Inferior parietal cortex (tissue), 1 donor: ENCODE measurements around the gene DCDC2.
"Not testable (repeated sequence)": the region's sequence is repeated elsewhere in the genome, so short reads cannot be mapped to it uniquely, and the experiment has no call there.

Experiments
- DNase-seq: peaks from one replicate; pipeline ENCODE4 v3.0.0-alpha.2; 2016; ENCODE audit errors: extremely low spot score

The DCDC2 gene

DNA sequence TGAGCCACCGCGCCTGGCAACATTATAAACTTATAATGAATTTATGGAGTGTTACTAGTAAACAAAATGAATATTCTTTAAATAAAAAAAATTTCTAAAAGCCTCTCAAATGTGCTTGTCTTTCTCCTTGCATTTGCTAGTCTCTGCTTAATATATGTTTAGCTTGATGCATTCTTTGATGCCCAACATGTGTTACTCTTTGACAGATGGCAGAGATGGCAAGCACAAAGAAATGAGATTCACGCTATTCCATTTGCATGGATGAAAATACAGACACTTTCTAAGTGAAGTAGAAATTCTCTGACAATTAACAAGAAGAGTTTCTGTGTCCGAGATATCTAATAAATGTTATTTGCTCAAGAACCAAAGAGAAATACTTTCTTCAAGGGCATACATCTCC lies 30.1 kb downstream of the DCDC2 start:
- DNase-seq = no peak

DNA sequence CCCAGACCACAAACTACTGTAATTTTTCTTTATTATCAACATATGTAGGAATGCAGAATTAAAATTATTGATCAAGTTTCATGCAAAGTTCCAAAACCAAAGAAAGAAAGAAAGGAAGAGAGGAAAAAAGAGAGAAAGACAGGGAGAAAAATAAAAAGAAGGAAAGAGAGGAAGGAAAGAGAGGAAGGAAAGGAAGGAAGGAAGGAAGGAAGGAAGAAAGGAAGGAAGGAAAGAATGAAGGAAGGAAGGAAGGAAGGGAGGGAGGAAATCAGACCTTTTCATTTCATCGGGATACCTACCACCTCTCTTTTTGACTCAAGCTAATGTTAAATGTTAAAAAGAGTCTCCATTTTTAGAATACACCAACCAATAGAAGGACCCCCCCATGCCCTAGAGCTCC lies 31.9 kb downstream of the DCDC2 start:
- no peak for DNase-seq

- no peak for DNase-seq
These were observed 33.2 kb downstream of the DCDC2 start for GRCh38 chr6:24324617-24325016.

DNA sequence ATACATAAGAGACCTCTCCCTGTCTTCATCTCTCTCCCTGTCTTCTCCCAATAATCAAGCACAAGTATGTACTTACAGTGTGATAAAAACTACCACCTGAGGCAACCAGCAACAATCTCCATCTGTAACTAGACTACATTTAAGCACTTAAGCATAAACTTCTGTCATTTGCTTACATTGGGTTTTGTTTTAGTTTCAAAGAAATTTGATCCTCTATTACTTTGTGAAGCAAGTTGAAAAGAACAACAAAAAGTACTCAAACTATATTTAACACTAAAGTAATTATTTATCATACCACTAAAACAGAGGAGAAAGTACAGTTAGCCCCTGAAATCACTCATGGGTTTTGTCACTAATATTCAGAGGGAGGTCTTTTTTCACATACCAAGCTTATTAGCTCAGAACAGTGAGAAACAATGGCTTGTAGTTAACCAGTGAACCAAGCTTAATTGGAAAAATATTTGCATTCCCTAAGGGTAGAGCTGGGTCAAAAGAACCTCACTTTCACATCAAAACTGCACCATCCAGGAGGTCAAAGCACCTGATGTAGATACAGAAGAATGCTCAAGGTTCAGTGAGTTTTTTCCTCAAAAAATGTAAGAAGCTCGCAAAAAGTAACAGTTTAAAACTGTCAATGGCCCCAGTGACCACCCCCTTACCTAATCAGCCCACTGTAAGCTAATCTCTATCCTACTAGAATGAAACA lies 34.1 kb downstream of the DCDC2 start:
- DNase-seq = no peak

GRCh38 chr6:24322924-24323323 lies 34.9 kb downstream of the DCDC2 start:
- DNase-seq = no peak

- not testable (repeated sequence) for DNase-seq
These were observed 35.4 kb downstream of the DCDC2 start for GRCh38 chr6:24322446-24322845.

DNA sequence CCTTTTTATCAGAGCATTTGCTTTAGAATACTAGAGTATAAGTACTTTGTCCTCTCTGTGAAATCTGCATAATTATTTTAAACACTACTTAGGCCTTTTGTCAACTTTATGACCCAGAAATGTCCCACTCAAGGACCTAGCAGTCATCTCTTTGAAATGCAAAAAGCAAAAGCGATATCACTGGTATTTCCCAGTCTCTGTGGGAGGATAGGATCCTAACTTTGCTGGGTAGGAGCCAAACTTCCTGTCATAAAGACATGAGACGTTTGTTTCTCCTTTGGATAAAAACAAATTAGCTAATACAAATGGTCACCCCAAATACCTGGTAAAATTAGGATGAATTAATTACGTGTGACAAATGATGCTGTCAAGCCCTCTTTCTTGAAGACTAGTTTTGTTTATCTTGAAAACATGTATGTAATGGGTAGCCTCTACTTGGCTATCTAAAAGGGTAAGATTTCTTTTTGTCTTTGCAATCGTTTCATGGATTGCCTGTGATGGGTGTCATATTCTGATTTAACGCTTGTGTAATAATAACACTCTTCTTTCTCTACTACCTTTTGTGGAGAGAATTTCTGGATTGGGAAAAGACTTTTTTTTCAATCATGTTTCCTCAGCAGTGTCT lies 36.2 kb downstream of the DCDC2 start:
- DNase-seq = no peak

GRCh38 chr6:24313251-24314141 lies 44.4 kb downstream of the DCDC2 start:
- DNase-seq = no peak

GRCh38 chr6:24311775-24312174 lies 46.1 kb downstream of the DCDC2 start:
- DNase-seq = not testable (repeated sequence)

DNA sequence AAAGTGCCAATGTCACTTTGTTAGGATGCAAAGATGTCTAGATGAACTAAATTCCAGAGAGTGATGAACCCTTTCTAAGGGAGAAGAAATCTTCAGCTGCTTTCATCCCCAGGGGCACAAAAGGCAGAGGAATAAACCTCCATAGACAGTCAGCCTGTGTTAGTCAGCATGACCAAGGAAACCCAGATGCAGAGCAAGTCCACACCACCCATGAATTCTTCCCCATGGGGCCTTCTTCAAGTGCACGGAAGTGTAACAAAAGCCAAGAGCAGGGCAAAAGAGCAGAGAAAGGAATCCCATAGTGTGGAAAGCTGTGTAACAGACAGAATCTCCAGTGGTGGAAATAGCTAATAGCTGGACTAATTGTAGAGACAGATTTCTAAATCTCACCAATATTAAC lies 50.0 kb downstream of the DCDC2 start:
- DNase-seq = no peak

DNA sequence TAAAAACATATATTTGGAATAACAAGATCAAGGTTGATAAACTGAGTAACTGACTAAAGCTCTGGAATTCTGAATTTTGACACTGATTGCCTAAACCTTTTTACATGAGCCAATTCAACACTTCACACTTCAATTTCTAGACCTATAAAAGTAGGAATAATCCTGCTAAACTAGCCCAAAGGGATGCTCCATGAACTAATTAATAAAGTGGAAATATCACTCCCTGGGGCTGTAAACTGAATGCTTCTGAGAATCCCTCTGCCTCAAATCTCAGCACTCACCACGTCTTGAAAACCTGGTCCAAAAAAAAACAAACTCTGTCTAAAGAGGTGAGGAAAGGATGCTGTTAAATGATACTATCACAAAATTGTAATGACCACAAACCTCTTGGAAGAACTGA lies 50.9 kb downstream of the DCDC2 start:
- no peak for DNase-seq

- no peak for DNase-seq
These were observed 51.8 kb downstream of the DCDC2 start for GRCh38 chr6:24306038-24306437.

DNA sequence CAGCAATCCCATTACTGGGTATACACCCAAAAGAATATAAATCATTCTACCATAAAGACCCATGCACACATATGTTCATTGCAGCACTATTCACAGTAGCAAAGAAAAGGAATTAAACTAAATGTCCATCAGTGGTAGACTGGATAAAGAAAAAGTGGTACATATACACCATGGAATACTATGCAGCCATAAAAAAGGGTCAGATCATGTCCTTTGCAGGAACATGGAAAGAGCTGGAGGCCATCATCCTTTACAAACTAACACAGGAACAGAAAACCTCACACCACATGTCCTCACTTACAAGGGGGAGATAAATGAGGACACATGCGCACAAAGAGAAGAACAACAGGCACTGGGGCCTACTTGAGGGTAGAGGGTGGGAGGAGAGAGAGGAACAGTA lies 60.9 kb downstream of the DCDC2 start:
- no peak for DNase-seq

GRCh38 chr6:24293852-24294251 lies 64.0 kb downstream of the DCDC2 start:
- not testable (repeated sequence) for DNase-seq

DNA sequence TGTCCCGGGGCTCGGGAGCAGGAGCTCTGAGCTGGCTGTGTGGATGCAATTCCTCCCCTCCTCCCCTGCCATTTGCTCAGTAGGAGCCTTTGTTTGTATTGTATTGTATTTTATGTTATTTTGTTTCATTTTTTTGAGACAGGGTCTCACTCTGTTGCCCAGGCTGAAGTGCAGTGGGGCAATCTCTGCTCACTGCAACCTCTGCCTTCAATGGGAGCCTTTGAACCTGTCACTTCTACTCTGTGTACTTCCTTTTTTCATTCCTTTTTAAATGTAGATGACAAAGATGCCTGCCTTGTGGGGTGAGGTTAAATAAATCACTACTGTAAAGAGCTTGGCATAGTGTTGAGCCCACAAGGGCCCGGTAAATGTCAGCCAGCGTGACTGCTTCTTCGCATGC lies 70.6 kb downstream of the DCDC2 start:
- no peak for DNase-seq

GRCh38 chr6:24284006-24284405 lies 73.9 kb downstream of the DCDC2 start:
- no peak for DNase-seq

- DNase-seq = peak; percentile 76
These were observed 74.5 kb downstream of the DCDC2 start for GRCh38 chr6:24283043-24283985.

DNA sequence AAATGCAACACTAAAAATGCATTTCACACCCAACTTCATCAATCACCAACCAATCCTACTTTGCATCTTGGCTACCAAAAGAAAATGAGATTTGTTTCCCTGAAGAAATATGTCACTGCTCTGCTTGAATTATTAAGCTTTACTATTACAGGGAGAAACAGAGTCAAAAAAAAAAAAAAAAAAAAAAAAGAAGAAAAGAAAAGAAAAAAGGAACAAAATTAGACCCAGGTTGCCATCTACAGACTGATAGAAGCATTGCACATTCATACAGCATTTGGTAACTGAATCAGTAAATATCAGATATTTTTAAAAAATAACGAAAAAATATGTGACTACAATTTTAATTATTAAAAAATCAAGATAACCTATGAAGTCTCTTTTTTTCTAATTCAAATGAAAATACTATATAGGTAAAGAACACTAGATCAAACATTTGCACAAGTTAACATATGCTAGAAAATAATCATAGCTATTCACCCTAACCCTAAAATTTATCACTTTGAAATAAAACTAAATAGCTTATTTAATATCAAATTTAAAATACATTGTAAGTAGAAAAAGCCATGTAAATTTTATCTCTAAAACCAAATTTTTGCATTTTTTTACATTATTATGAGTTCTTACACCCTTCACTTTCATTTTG lies 83.3 kb downstream of the DCDC2 start:
- peak; percentile 35 for DNase-seq

- DNase-seq = no peak
These were observed 84.6 kb downstream of the DCDC2 start for GRCh38 chr6:24273096-24273870.

GRCh38 chr6:24272553-24272952 lies 85.3 kb downstream of the DCDC2 start:
- DNase-seq = no peak
